Astrocyte (in vitro differentiated cells and primary cell): Measurements from ENCODE around the gene ACSBG1.

Experiments used
- EZH2 ChIP-seq: IDR thresholded peaks from 2 replicates; pipeline ENCODE4 v1.6.1; 2012; ENCODE audit warnings: mild to moderate bottlenecking, low read length, inconsistent platforms; ENCODE audit not compliant: insufficient read depth
- TF ChIP-seq, protein P1 (sequence below): IDR thresholded peaks from 2 replicates; pipeline ENCODE4 v1.5.1; 2011; ENCODE audit warnings: low read depth, mild to moderate bottlenecking, inconsistent platforms, low read length, moderate library complexity; ENCODE audit not compliant: insufficient read depth

DNA sequence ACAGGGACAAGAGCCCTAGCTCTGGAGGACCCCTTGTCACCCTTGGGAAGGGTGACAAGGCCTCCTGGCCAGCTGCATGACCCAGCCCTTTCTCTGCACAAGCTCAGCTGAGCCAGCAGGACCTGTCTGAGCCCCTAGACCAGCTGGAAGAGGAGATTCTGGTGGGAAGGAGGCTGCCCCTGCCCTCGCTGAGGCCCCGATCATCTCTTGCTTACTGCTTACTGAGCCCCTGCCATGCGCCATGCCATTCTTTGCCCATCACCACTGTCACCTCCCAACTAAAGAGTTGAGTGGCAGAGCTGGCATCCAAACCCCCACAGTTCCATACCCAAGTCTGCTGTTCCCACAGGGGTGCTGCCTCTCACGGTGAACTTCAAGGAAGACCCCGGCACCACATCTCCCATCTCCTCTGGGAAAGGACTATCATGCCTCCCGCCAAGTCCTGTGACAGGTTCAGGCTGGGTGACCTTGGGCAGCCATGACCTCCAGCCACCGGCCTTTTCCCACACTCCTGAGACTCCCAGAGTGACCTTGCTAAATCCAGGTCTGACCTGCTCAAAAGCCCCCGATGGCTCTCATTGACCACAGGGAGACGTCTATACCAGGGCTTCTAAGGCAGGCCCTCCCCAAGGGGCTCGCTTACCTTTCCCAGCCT is 34.0 kb downstream of the ACSBG1 start:
- TF ChIP-seq, protein P1, sequence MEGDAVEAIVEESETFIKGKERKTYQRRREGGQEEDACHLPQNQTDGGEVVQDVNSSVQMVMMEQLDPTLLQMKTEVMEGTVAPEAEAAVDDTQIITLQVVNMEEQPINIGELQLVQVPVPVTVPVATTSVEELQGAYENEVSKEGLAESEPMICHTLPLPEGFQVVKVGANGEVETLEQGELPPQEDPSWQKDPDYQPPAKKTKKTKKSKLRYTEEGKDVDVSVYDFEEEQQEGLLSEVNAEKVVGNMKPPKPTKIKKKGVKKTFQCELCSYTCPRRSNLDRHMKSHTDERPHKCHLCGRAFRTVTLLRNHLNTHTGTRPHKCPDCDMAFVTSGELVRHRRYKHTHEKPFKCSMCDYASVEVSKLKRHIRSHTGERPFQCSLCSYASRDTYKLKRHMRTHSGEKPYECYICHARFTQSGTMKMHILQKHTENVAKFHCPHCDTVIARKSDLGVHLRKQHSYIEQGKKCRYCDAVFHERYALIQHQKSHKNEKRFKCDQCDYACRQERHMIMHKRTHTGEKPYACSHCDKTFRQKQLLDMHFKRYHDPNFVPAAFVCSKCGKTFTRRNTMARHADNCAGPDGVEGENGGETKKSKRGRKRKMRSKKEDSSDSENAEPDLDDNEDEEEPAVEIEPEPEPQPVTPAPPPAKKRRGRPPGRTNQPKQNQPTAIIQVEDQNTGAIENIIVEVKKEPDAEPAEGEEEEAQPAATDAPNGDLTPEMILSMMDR = no peak
- no peak for TF ChIP-seq EZH2
